ENCODE measurements around the gene RBM8A.

The RBM8A gene

DNA sequence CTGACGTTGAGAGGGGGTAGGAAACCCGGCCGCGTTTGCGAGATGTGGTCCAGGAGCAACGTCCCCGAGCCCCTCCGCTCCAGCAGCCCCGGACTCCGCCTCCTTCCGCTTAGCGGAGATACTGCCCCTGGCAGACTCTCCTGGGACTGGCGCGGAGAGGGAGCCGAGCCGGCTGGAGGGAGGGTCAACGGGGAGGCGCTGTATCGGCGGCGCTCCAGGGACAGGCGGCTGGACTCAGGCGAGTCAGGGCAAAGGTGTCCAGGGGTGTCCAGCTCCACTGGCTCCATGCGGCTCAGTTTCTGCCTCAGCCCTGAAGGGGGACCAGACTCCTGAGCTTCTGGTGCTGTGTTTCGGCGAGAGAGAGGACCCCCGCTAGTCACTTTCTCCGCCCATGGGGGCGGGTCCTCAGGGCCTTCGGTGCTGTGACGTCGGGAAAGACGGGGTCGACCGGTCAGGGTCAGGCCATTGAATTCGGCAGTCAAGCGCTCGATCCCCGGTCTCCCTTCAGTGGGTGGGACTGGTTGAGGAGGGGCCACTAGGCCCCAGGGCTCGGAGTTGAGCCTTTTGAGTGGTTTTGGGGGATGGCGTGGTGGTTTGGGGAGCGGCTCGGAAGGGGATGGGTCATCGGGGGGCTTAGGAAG lies 33.3 kb upstream of the RBM8A start:
- H3K27ac Mint-ChIP-seq, result peak overlapping the region; percentile 88
- no peak for ATAC-seq

DNA sequence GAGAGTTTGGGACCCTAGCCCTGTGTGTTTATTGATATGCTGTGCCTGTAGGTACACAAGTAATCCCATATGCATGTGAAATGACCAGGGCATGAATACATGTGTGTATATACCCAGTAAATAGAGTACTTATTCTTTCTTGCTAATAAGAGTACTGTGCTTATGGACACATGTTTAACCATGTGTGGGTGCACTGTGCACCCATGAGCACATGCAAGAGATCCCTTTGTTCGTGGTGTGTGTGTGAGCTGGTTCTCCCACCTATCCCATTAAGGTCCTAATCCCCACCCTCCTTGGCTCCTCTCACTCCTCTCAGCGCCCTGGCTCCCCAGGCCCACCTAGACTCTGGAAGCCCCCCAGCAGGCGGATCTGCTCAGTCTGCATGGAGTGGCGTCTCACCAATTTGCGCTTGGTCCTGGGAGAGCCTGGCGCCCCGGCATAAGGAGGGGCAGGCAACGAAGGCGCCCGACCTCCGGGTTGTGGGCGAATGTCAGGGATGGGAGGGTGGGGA lies 32.7 kb upstream of the RBM8A start:
- Mint-ChIP-seq H3K4me1 (peaks cover 63% of the 10 kb centered on the region), H3K27ac (peak overlapping the region; percentile 30), H3K36me3 (ENCODE audit: low read depth) (peaks cover 10% of the 10 kb centered on the region), H3K4me3 (peak overlapping the region; percentile 96), H3K27me3 (no peaks in the 10 kb centered on the region), H3K9me3 (no peaks in the 10 kb centered on the region)
- DNase-seq (no peak), ATAC-seq (no peak)

More for the DNA sequence above, 33.3 kb upstream of the RBM8A start:
- DNase-seq, result peak; percentile 68
- Mint-ChIP-seq H3K36me3 (ENCODE audit: low read depth) (peaks cover 10% of the 10 kb centered on the region), H3K4me3 (peak overlapping the region; percentile 96), H3K9me3 (no peaks in the 10 kb centered on the region), H3K4me1 (peaks cover 63% of the 10 kb centered on the region), H3K27me3 (no peaks in the 10 kb centered on the region)

DNA sequence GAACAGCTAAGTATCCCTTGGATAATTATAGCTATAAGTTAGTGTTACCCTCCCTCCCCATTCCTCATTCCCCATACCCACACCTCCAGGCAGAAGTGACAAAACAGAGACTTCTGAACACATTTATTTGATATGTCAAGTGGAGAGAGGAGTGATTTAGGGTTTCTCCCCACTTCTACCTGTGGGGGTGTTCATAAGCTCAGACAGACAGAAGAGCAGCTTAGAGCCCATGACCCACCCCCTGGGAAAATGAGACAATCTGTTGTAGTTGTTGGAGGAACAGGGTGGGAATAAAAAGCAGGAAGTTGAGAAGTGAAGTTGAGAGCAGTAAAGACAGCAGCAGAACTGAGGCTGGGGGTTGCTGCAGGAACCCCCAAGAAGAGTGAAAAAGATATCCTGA lies 32.0 kb upstream of the RBM8A start:
- H3K4me1 Mint-ChIP-seq, result peaks cover 69% of the 10 kb centered on the region
- ATAC-seq (no peak), DNase-seq (no peak)
- H3K4me3 Mint-ChIP-seq, result peak overlapping the region; percentile 96
- H3K36me3 Mint-ChIP-seq (ENCODE audit: low read depth), result peaks cover 10% of the 10 kb centered on the region
- H3K27ac Mint-ChIP-seq, result no peak overlapping the region
- H3K27me3 Mint-ChIP-seq, result no peaks in the 10 kb centered on the region
- no peaks in the 10 kb centered on the region for H3K9me3 Mint-ChIP-seq

DNA sequence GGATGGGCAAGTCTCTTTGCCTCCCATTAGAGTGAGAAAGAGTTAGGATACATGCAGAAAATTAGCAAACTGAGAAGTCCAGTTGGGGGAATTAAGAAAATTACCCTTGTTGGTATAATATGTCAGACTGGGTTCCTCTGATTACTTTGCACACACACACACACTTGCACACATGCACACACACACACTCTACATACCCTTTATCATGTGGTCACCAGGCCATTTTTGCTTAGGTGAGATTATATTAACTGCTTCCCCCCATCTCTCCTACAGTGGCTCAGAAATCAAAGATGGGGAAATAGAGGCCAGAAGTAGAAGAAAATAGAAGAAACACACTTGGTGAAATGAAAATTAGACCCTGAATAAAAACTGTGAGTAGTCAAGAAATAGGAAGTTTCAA lies 31.4 kb upstream of the RBM8A start:
- Mint-ChIP-seq H3K4me3 (no peak overlapping the region), H3K27me3 (no peaks in the 10 kb centered on the region), H3K4me1 (peaks cover 68% of the 10 kb centered on the region), H3K9me3 (no peaks in the 10 kb centered on the region), H3K36me3 (ENCODE audit: low read depth) (peaks cover 10% of the 10 kb centered on the region), H3K27ac (no peak overlapping the region)
- no peak for ATAC-seq
- DNase-seq, result no peak

DNA sequence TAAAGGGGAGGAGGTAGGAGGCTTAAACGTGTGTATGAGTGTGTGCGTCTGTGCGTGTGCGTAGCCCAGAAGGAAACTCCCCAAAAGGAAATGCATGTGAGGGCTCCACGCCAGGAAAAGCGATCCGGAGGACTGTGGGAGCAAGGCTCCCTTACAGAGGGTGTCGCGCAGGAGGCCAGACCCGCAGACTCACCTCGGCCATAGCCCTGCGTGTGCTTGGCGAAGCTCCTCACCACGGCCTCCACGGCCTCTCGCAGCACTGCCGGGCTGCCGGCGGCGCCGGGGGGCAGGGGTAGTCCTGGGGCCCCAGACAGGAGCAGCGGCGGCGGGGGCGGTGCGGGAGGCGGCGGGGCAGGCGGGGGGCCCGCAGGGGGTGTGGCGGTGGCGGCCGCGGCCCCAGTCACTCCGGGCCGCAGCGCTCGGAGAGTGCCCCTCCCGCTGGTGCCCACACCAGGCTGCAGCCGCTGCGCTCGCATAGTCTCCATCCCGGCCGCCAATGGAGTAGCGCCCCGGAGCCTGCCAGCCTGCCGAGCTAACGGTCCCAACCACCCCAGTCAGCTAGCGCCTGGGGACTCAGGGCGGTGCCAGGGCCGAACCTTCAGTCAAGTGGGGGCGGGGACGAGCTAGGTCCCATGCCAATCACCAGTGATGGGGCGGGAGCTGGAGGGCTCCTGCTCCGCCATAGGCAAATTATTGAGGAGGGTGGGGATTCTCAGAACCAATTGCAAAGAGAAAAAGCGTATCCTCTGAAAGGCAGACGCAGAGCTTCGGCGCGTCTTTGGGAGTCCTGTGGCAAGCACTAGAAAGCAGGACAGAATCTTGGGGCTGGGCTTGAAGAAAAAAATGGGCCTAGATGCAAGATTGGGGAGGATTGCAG lies 30.4 kb upstream of the RBM8A start, which contains the start of gene LIX1L:
TSS of gene LIX1L (minus strand) at position 575 of the 877 bp plus-strand sequence. CDS start at position 485, 90 bp downstream.
- Mint-ChIP-seq H3K4me1 (peaks cover 61% of the 10 kb centered on the region), H3K27me3 (no peaks in the 10 kb centered on the region), H3K36me3 (ENCODE audit: low read depth) (peaks cover 15% of the 10 kb centered on the region), H3K27ac (peak within 1 kb of the TSS; percentile 86), H3K9me3 (no peaks in the 10 kb centered on the region), H3K4me3 (peak within 1 kb of the TSS; percentile 89)
- ATAC-seq (peak; percentile 87), DNase-seq (peak; percentile 95)

DNA sequence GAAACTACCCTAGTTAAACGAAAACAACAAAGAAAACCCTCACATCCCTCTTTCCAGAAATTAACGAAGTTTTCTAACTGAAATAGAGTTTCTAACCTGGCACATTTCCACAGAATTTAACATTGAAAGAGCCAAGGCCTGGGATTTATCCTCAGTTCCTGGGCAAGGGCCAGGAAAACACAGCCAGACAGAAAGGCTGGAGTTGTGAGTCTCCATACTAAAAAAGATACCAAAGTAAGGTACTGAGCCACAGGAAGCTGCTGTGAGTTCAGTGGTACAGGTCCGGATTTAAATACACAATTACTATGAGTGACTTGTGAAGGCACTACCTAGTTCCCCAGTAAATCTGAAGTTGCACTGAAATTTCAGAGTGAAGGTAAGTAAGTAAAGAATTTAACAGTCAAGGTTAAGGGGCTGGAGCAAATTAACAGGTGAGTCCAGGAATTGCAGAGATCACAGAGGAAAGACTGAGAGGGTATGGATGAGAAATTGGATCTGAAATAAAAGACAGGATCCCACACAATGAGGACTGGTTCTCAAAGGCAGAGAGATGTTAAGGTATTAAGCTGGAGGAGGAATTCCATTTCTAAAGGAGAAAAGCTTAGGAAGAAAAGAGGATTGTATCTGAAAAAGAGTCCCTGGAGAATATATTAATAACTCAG lies 29.6 kb upstream of the RBM8A start:
- H3K9me3 Mint-ChIP-seq, result no peaks in the 10 kb centered on the region
- H3K36me3 Mint-ChIP-seq (ENCODE audit: low read depth), result peaks cover 18% of the 10 kb centered on the region
- no peaks in the 10 kb centered on the region for H3K27me3 Mint-ChIP-seq
- peaks cover 59% of the 10 kb centered on the region for H3K4me1 Mint-ChIP-seq
- peak overlapping the region; percentile 86 for H3K27ac Mint-ChIP-seq
- peak overlapping the region; percentile 89 for H3K4me3 Mint-ChIP-seq
- DNase-seq (no peak), ATAC-seq (no peak)

DNA sequence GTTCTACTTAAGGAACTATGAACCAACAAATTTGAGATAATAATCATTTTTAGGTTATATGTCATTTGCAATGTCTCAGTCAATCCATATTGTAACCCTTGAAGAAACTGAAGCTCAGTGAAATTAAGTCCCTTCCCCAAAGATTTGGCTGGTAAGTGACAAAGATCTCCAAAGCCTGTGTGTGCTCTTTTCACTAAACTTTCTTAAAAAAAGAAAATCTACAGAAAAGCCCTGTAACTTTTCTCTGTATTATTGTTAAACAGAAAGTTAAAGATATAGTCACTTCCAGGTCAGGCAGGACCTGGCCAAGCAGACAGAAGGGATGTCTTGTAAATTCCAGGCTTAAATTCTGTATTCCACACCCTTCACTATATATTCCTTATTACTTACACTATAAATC lies 29.1 kb upstream of the RBM8A start:
- no peaks in the 10 kb centered on the region for H3K27me3 Mint-ChIP-seq

DNA sequence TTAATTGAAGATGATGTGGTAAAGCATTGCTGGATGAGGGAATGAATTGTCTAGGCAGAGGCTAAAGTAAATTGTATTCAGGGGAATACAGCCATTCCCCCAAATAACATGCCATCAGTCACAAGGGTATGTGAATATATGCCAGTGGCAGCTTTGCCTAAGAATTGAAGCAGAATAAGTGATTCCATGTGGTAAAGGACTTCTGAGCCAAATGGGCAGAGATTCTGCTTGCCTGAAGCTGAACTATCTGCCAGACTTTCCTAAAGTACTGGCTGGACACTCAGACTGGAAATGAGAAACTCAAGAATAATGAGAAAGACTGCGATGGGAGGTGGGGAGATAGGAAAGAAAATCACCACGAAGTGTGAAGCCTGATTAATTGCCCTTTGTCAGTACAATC lies 28.2 kb upstream of the RBM8A start:
- ATAC-seq (no peak), DNase-seq (no peak)
- H3K27ac Mint-ChIP-seq, result no peak overlapping the region
- peaks cover 68% of the 10 kb centered on the region for H3K4me1 Mint-ChIP-seq
- H3K27me3 Mint-ChIP-seq, result no peaks in the 10 kb centered on the region
- no peaks in the 10 kb centered on the region for H3K9me3 Mint-ChIP-seq
- peak overlapping the region; percentile 89 for H3K4me3 Mint-ChIP-seq
- peaks cover 16% of the 10 kb centered on the region for H3K36me3 Mint-ChIP-seq (ENCODE audit: low read depth)

More for the DNA sequence above, 29.1 kb upstream of the RBM8A start:
- H3K9me3 Mint-ChIP-seq, result no peaks in the 10 kb centered on the region
- H3K4me1 Mint-ChIP-seq, result peaks cover 64% of the 10 kb centered on the region
- H3K36me3 Mint-ChIP-seq (ENCODE audit: low read depth), result peaks cover 19% of the 10 kb centered on the region
- no peak for ATAC-seq
- peak overlapping the region; percentile 86 for H3K27ac Mint-ChIP-seq
- no peak for DNase-seq
- peak overlapping the region; percentile 89 for H3K4me3 Mint-ChIP-seq

DNA sequence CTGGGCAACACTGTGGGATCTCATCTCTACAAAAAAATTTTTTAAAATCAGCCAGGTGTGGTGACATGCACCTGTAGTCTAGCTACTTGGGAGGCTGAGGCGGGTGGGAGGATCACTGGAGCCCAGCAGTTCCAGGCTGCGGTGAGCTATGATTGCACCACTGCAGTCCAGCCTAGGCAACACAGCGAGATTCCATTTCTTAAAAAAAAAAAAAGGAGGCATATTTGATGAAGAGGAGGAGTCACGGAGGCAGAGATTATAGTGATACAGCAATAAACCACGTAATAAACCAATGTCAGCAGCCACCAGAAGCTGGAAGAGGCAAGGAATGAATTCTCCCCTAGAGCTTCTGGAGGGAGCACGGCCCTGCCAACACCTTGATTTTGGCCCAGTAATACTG lies 26.6 kb upstream of the RBM8A start:
- Mint-ChIP-seq H3K9me3 (no peaks in the 10 kb centered on the region), H3K4me1 (peaks cover 59% of the 10 kb centered on the region), H3K36me3 (ENCODE audit: low read depth) (peaks cover 16% of the 10 kb centered on the region), H3K27ac (no peak overlapping the region), H3K4me3 (no peak overlapping the region), H3K27me3 (no peaks in the 10 kb centered on the region)
- no peak for ATAC-seq
- DNase-seq, result no peak

DNA sequence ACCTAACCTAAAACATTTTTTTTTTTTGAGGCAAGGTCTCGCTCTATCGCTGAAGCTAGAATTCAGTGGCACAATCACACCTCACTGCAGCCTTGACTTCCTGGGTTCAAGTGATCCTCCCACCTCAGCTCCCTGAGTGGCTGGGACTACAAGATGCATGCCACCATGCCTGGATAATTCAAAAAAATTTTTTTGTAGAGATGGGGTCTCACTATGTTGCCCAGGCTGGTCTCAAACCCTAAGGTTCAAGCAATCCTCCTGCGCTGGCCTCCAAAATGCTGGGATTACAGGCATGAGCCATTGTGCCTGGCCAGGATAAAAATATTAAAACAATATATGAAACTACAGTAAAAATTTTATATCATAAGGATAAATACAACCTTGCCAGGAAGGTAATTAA lies 25.6 kb upstream of the RBM8A start:
- peaks cover 16% of the 10 kb centered on the region for H3K36me3 Mint-ChIP-seq (ENCODE audit: low read depth)

DNA sequence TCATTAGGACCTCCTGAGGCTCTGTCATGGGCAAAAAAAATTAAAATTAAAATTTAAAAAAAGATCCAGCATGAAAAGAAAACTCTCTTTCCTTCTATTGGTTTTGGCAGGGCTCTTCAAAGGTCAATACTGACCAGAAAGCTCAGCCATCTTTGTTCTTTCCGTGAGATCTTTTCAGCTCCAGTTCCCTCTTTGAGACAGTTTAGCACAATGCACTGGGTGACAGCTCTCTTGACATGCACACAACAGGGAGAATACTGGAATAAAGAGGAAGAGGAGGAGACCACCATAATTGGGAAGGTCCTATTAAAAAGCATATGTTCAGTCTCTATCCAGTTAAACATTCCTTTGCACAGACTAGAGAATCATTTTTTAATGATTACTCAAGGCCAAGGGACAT lies 24.2 kb upstream of the RBM8A start:
- Mint-ChIP-seq H3K36me3 (ENCODE audit: low read depth) (peaks cover 24% of the 10 kb centered on the region), H3K4me1 (peaks cover 47% of the 10 kb centered on the region), H3K4me3 (no peak overlapping the region), H3K27ac (no peak overlapping the region), H3K9me3 (no peaks in the 10 kb centered on the region), H3K27me3 (no peaks in the 10 kb centered on the region)
- ATAC-seq (no peak), DNase-seq (no peak)

More for the DNA sequence above, 25.6 kb upstream of the RBM8A start:
- H3K27ac Mint-ChIP-seq, result no peak overlapping the region
- ATAC-seq (no peak), DNase-seq (no peak)
- H3K4me3 Mint-ChIP-seq, result no peak overlapping the region
- no peaks in the 10 kb centered on the region for H3K27me3 Mint-ChIP-seq
- no peaks in the 10 kb centered on the region for H3K9me3 Mint-ChIP-seq
- H3K4me1 Mint-ChIP-seq, result peaks cover 50% of the 10 kb centered on the region

DNA sequence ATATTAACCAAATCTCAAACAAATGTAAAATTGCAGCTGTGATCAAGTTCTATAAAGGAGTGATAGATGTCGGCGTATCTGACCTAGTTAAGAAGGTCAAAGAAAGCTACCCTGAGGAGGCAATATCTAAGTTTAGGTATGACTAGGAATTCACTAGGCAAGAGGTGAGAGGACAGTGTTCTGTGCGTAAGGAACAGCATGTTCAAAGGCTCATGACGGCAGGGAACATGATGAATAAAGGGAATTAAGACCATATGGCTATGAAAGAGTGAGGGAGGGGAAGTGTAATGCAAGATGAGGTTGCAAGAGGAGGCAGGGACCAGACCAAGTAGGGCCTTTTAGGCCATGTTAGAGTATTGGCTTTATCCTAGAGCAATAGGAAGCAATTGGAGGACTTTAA lies 21.9 kb upstream of the RBM8A start:
- DNase-seq, result no peak
- Mint-ChIP-seq H3K27me3 (no peaks in the 10 kb centered on the region), H3K27ac (peak overlapping the region; percentile 17), H3K36me3 (ENCODE audit: low read depth) (peaks cover 30% of the 10 kb centered on the region), H3K4me3 (no peak overlapping the region), H3K4me1 (peaks cover 28% of the 10 kb centered on the region), H3K9me3 (no peaks in the 10 kb centered on the region)
- ATAC-seq, result no peak

DNA sequence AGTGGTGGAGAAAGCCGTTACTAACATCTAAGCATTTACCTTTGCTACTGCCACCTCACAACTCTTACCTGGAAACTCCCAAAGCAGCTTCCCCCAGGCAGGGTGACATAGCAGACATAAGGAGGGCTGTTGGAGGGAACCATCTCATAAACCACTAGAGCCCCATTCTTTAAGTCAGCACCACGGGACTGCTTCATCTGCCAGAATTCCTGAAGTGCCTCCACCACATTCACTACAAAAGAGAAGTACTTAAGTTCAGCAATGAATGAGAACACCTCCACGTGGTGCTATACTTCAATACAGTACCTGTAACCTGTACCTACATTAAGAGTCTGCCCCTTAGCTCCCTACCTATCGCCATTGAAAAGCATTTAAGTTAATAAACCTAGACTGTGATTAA lies 20.3 kb upstream of the RBM8A start:
- Mint-ChIP-seq H3K27me3 (no peaks in the 10 kb centered on the region), H3K36me3 (ENCODE audit: low read depth) (peaks cover 33% of the 10 kb centered on the region), H3K27ac (no peak overlapping the region)

DNA sequence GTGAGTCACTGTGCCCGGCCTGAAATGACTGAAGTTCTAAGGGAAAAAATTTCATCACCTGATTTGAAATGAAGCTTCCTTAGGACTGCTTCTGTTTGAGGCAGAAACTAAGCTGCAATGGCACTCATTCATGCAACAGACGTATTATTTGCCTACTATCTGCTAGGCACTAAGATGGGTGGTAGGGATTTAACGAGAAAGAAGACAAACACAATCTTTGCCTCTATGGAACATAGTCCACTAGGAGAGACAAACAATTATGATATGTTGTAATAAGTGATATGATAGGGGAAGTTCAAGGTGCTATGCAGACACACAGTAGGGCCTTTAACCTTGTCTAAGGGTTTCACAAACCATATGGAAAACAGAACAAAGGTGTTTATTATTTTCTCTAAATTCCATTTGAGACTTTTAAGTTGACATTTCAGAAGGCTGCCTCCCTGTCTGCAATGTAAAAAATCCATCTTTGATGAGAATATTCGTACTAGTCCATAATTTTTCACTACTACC lies 19.2 kb upstream of the RBM8A start:
- peaks cover 18% of the 10 kb centered on the region for H3K4me1 Mint-ChIP-seq
- no peaks in the 10 kb centered on the region for H3K9me3 Mint-ChIP-seq
- H3K27me3 Mint-ChIP-seq, result no peaks in the 10 kb centered on the region
- peak overlapping the region; percentile 15 for H3K27ac Mint-ChIP-seq
- peaks cover 31% of the 10 kb centered on the region for H3K36me3 Mint-ChIP-seq (ENCODE audit: low read depth)
- H3K4me3 Mint-ChIP-seq, result no peak overlapping the region
- DNase-seq (no peak), ATAC-seq (no peak)

More for the DNA sequence above, 20.3 kb upstream of the RBM8A start:
- Mint-ChIP-seq H3K4me1 (peaks cover 22% of the 10 kb centered on the region), H3K4me3 (no peak overlapping the region), H3K9me3 (no peaks in the 10 kb centered on the region)
- ATAC-seq (no peak), DNase-seq (no peak)
